GM18867 (cell line): ENCODE data around the gene MFN1.

ENCODE experiments used
- ATAC-seq: cut with Tn5 transposase; IDR thresholded peaks from one replicate; pipeline ENCODE4 v1.9.1; 2021; ENCODE audit warnings: mild to moderate bottlenecking, moderate library complexity; ENCODE audit not compliant: unreplicated experiment

The MFN1 gene

DNA sequence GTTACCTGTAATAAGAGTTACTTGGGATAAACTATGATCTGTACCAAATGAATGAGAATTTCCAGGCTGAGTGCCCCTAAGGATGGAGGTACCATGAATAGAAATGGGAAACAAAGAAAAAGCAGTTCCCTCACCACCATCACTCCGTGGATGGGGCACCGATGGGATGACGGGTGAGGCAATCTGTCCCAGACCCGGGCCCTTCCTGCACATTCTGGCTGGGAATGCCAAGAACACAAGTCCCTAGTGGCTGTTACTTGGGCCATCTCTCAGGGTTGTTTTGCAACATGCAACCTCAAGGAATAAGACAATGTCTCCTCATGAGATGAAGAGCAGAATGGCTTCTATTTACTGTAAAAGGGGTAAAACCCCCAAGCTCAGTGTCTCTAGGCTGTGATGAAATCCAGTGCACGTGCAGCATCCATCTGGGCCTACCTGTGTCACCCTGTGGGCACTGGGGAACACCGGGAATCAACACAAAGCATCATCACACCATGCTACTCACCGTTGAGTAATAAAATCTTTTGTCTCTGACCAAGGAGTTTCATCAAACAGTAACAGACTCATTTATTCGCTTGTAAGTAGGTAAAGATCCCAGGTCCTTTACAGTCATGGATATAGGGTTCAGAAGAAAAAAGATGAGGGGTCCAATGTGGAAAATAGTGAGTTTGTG lies 81.5 kb downstream of the MFN1 start:
- ATAC-seq = no peak

- no peak for ATAC-seq
These were observed 82.9 kb downstream of the MFN1 start for GRCh38 chr3:179430277-179430870.

GRCh38 chr3:179432021-179432420 lies 84.5 kb downstream of the MFN1 start:
- peak; percentile 60 for ATAC-seq

- no peak for ATAC-seq
These were observed 84.9 kb downstream of the MFN1 start for GRCh38 chr3:179432451-179432850.

DNA sequence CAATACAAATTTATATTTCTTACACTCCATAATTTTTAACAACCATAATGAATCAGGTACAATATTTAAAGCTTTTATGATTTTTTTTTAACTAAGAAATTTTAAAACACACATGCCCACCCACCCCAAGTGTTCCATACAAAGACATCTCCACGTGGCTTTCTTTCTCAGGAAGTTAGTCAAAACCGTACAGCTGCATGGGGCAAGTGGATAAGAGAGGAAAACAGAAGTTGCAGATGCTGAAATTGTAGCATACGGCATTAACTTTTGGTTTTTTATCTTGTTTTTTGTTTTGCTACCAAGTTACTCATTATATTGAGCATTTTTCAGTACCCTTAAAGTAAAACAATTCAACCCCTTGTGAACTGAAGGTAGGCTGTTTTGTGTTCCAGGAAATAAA lies 89.0 kb downstream of the MFN1 start:
- no peak for ATAC-seq

DNA sequence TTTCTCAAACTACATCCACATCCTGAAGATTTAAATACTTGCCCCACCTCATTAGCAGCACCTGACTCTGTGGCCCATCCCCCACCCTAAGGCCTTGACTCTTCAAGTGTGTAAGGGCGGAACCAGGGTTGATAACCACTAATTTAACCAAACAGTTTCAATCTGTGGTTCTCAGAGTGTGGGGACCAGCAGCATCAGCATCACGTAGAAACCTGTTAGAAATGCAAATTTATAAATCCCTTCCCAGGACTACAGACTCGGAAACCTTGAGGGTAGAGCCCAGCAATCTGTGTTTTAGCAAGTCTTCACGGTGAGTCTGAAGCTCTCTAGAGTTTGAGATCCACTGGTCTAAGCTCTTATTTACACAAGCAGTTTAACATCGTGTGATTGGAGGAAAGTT lies 91.3 kb downstream of the MFN1 start:
- ATAC-seq = peak; percentile 91
